ENCODE results near the gene PREX1. TPM values are rescaled to one million over a fixed set of nuclear protein-coding genes. Genes with fewer than 3 reads are reported as not detected.

The PREX1 gene
- total and polyA plus RNA-seq, 2 of the 4 experiments (the other 2 are of a cell fraction) = 0.67 to 0.72 TPM

DNA sequence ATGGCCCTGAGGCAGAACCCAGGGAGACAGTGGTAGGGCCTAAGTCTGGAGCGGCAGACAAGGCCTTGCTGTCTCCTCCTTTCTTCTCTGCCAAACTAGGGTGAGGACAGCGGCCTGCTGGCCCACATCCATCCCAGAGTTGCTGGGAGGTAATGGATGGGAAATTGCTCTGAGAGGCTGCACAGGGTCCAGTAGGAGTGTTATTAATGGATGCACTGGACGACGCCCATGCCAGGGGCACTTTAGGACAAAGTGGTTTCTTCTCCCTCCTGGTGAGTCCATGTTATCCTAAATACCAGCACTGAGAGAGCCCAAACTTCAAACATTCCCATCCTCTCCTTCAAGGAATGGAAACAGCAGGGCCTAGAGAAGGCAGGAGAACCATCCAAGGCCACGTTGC lies 28.3 kb upstream of the PREX1 start:
- BruUV-seq (replicated peaks) = no TSS peak
- in situ Hi-C loops (cut with MboI; ENCODE audit: low sequenced_read_pairs) = no loop called here

More for the DNA sequence above, 28.3 kb upstream of the PREX1 start:
- ChIA-PET POLR2A (ENCODE audit: unreplicated experiment) (no interaction called here), CTCF (no interaction called here)
- no CpG with 5 or more reads among the region's 5 CpGs for WGBS, 2 experiments (ENCODE audit: extremely low coverage in 2 of 2, insufficient read length in 1 of 2)
- Histone ChIP-seq H2BK15ac (ENCODE audit: low read depth, low read length) (no peak overlapping the region), H4K20me1 (ENCODE audit: insufficient read depth, low read length) (peaks cover 3% of the 10 kb centered on the region; the same call in 1 of the 2 replicates), H3K23ac (ENCODE audit: low read depth, low read length) (no peak overlapping the region), H2AK9ac (replicated peaks; ENCODE audit: low read depth, low read length, poor library complexity) (no peak overlapping the region), H2BK20ac (ENCODE audit: low read depth, low read length) (no peak overlapping the region), H3K27me3 (ENCODE audit: control insufficient read depth, insufficient read depth, low read length) (peaks cover 12% of the 10 kb centered on the region), H2AK5ac (ENCODE audit: low read depth, low read length) (no peak overlapping the region), H4K91ac (ENCODE audit: insufficient read depth, low read depth, low read length) (no peak overlapping the region), H3K56ac (ENCODE audit: extremely low read depth, insufficient read depth, low read length) (no peak overlapping the region), H2AFZ (replicated peaks; ENCODE audit: low read length, poor library complexity) (no peak overlapping the region), H3K36me3 (ENCODE audit: control insufficient read depth, insufficient read depth, low read length) (no peaks in the 10 kb centered on the region), H3K14ac (replicated peaks; ENCODE audit: low read depth, low read length) (no peak overlapping the region), H3K9me1 (ENCODE audit: insufficient read depth, low read length) (peaks cover 3% of the 10 kb centered on the region; the same call in 1 of the 2 replicates), H3K4me2 (ENCODE audit: low read depth, low read length) (no peak overlapping the region), H4K5ac (ENCODE audit: low read depth, low read length) (no peak overlapping the region), H2BK120ac (ENCODE audit: low read depth, low read length) (no peak overlapping the region), H3K4ac (ENCODE audit: low read depth, low read length) (no peak overlapping the region), H3K27ac (ENCODE audit: insufficient read depth, low read length) (no peak overlapping the region), H3K9me3 (ENCODE audit: control insufficient read depth, insufficient read depth, low read length) (no peaks in the 10 kb centered on the region), H4K8ac (ENCODE audit: low read depth in 2 of 2, low read length in 2 of 2) (no peak overlapping the region), H2BK5ac (ENCODE audit: low read depth, low read length, poor library complexity, severe bottlenecking) (no peak overlapping the region), H3K18ac (ENCODE audit: low read depth, low read length) (no peak overlapping the region), H3K4me3 (ENCODE audit: insufficient read depth, low read depth, low read length) (no peak overlapping the region), H3K9ac (ENCODE audit: low read depth, low read length) (no peak overlapping the region), H3K4me1 (ENCODE audit: control insufficient read depth, insufficient read depth, low read length) (no peaks in the 10 kb centered on the region; the same call in 1 of the 2 replicates), H3K79me1 (ENCODE audit: low read depth in 1 of 2, low read length in 2 of 2) (no peaks in the 10 kb centered on the region)
- dilution Hi-C loops (cut with HindIII; ENCODE audit: low sequenced_read_pairs, unreplicated experiment) = no loop called here
- DNase-seq (no peak), ATAC-seq (ENCODE audit: low read depth) (no peak)
- intact Hi-C loops (cut with micrococcal nuclease) = no loop called here
- no peak for TF ChIP-seq USF2 (IDR thresholded peaks at IDR 0.05; ENCODE audit: low read depth, low read length)
